ENCODE measurements around the gene MYCT1. TPM values are rescaled to one million over a fixed set of nuclear protein-coding genes. Genes with fewer than 3 reads are reported as not detected.

The MYCT1 gene
- total and polyA plus RNA-seq, 4 donors = 3.6 to 9.1 (median 4.3) TPM

- no peak overlapping the region for H3K27ac ChIP-seq (ENCODE audit: low read depth in 1 of 2, low read length in 2 of 2)
- H3K36me3 ChIP-seq (ENCODE audit: control insufficient read depth in 4 of 4, insufficient read depth in 3 of 4, low read depth in 1 of 4, low read length in 3 of 4) = no peaks in the 10 kb centered on the region
- H3K4me1 ChIP-seq (ENCODE audit: control insufficient read depth in 4 of 4, insufficient read depth in 4 of 4, low read length in 3 of 4) = no peaks in the 10 kb centered on the region
- 71% methylated on average over 5 of the region's 5 CpGs for WGBS
- no peak overlapping the region for H3K4me3 ChIP-seq (ENCODE audit: low read depth in 1 of 3, low read length in 3 of 3)
- TF ChIP-seq ZBTB33 (IDR thresholded peaks at IDR 0.05) = no peak
- no peaks in the 10 kb centered on the region for H3K9me3 ChIP-seq (ENCODE audit: control insufficient read depth in 4 of 4, low read length in 3 of 4)
- no peak for DNase-seq (ENCODE audit: low spot score)
- peaks cover 0 to 4% (median 0%) of the 10 kb centered on the region in 4 donors for H3K27me3 ChIP-seq (ENCODE audit: control insufficient read depth in 4 of 4, insufficient read depth in 4 of 4, low read length in 3 of 4)
- no peak overlapping the region for H3K9ac ChIP-seq (ENCODE audit: low read depth in 1 of 2, low read length in 2 of 2)
Observed at GRCh38 chr6:152771061-152771687, 73.5 kb downstream of the MYCT1 start.

Other genes starting within 250 kb of the MYCT1 start
- 100 to 1,000 TPM in 1 of 2 donors, 10 to 100 TPM in 1; 33.5 to 105 TPM for gene SYNE1, start 60.5 kb upstream of the MYCT1 start, total RNA-seq
- 10 to 100 TPM; 10.2 to 15.5 TPM for gene SYNE1, start 60.5 kb upstream of the MYCT1 start, polyA plus RNA-seq
- gene VIP, start 52.9 kb downstream of the MYCT1 start, total RNA-seq = under 1 TPM; 0.25 to 0.33 TPM
- gene VIP, start 52.9 kb downstream of the MYCT1 start, polyA plus RNA-seq = under 1 TPM; 0.09 to 0.71 TPM

Data from liver (tissue), 9 donors.